ENCODE results near the gene FAM81B.

GRCh38 chr5:95380103-95380628 lies 11.0 kb upstream of the FAM81B start:
- TF ChIP-seq ZBTB33 (IDR thresholded peaks at IDR 0.05; ENCODE audit: borderline replicate concordance, low read depth), result no peak
- TF ChIP-seq, protein P1, sequence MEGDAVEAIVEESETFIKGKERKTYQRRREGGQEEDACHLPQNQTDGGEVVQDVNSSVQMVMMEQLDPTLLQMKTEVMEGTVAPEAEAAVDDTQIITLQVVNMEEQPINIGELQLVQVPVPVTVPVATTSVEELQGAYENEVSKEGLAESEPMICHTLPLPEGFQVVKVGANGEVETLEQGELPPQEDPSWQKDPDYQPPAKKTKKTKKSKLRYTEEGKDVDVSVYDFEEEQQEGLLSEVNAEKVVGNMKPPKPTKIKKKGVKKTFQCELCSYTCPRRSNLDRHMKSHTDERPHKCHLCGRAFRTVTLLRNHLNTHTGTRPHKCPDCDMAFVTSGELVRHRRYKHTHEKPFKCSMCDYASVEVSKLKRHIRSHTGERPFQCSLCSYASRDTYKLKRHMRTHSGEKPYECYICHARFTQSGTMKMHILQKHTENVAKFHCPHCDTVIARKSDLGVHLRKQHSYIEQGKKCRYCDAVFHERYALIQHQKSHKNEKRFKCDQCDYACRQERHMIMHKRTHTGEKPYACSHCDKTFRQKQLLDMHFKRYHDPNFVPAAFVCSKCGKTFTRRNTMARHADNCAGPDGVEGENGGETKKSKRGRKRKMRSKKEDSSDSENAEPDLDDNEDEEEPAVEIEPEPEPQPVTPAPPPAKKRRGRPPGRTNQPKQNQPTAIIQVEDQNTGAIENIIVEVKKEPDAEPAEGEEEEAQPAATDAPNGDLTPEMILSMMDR (IDR thresholded peaks at IDR 0.05), result no peak

Data from SK-N-SH (cell line).